ENCODE measurements around the gene CHID1. TPM values are rescaled to one million over a fixed set of nuclear protein-coding genes. Genes with fewer than 3 reads are reported as not detected.

CHID1 gene
- 38.5 TPM in 2 replicates for total RNA-seq (2014; rRNA removed; shearing (Covaris generic))

GRCh38 chr11:910589-911030, at the start of gene CHID1:
TSS of gene CHID1 (minus strand) at chr11:910810. CDS start at chr11:904816, 5,994 bp downstream.
- peak; percentile 91 for DNase-seq (ENCODE audit: low read depth)

- no peak for DNase-seq (ENCODE audit: low read depth)
Observed at GRCh38 chr11:959608-960007, 49.0 kb upstream of the CHID1 start.

GRCh38 chr11:959027-959426, 48.4 kb upstream of the CHID1 start:
- DNase-seq (ENCODE audit: low read depth) = no peak

GRCh38 chr11:958101-958500, 47.5 kb upstream of the CHID1 start:
- no peak for DNase-seq (ENCODE audit: low read depth)

- no peak for DNase-seq (ENCODE audit: low read depth)
Observed at GRCh38 chr11:957212-957920, 46.8 kb upstream of the CHID1 start.

- no peak for DNase-seq (ENCODE audit: low read depth)
Observed at GRCh38 chr11:955154-956063, 44.8 kb upstream of the CHID1 start.

- no peak for DNase-seq (ENCODE audit: low read depth)
Observed at GRCh38 chr11:954392-955153, 44.0 kb upstream of the CHID1 start.

GRCh38 chr11:953512-953911, 42.9 kb upstream of the CHID1 start:
- DNase-seq (ENCODE audit: low read depth) = no peak

- DNase-seq (ENCODE audit: low read depth) = no peak
Observed at GRCh38 chr11:952406-953385, 42.1 kb upstream of the CHID1 start.

- DNase-seq (ENCODE audit: low read depth) = no peak
Observed at GRCh38 chr11:951507-951906, 40.9 kb upstream of the CHID1 start.

GRCh38 chr11:947744-948143, 37.1 kb upstream of the CHID1 start:
- no peak for DNase-seq (ENCODE audit: low read depth)

GRCh38 chr11:945986-946385, 35.4 kb upstream of the CHID1 start:
- DNase-seq (ENCODE audit: low read depth) = no peak

- no peak for DNase-seq (ENCODE audit: low read depth)
Observed at GRCh38 chr11:944711-945470, 34.3 kb upstream of the CHID1 start.

GRCh38 chr11:942823-943222, 32.2 kb upstream of the CHID1 start:
- DNase-seq (ENCODE audit: low read depth) = no peak

GRCh38 chr11:940496-941135, 30.0 kb upstream of the CHID1 start:
- DNase-seq (ENCODE audit: low read depth) = no peak

- no peak for DNase-seq (ENCODE audit: low read depth)
Observed at GRCh38 chr11:937841-938261, 27.2 kb upstream of the CHID1 start.

GRCh38 chr11:936199-936598, 25.6 kb upstream of the CHID1 start:
- no peak for DNase-seq (ENCODE audit: low read depth)

GRCh38 chr11:934527-934926, 23.9 kb upstream of the CHID1 start:
- DNase-seq (ENCODE audit: low read depth) = no peak

- no peak for DNase-seq (ENCODE audit: low read depth)
Observed at GRCh38 chr11:933936-934335, 23.3 kb upstream of the CHID1 start.

Measured in Daoy (cell line).